ENCODE measurements around the gene CGB7. TPM values are rescaled to one million over a fixed set of nuclear protein-coding genes. Genes with fewer than 3 reads are reported as not detected.
A peak's percentile ranks its signal among the peaks of the same experiment; 100 is the strongest.

Gene CGB7
- total RNA-seq, 1 donor from 2014 or later: not detected

GRCh38 chr19:49017666-49018351, 39.7 kb downstream of the CGB7 start:
- no peaks in the 10 kb centered on the region for H3K9me3 Mint-ChIP-seq
- H3K4me1 Mint-ChIP-seq: peaks cover 11% of the 10 kb centered on the region
- no peak overlapping the region for H3K27ac Mint-ChIP-seq (ENCODE audit: unreplicated experiment)
- peaks cover 60% of the 10 kb centered on the region for H3K27me3 Mint-ChIP-seq (ENCODE audit: low read depth)
- DNase-seq (ENCODE audit: low read depth, low spot score): peak; percentile 49
- no peak overlapping the region for H3K4me3 Mint-ChIP-seq
- peak; percentile 62 for TF ChIP-seq CTCF (conservative IDR thresholded peaks at IDR 0.05)
- peaks cover 7% of the 10 kb centered on the region for H3K36me3 Mint-ChIP-seq (ENCODE audit: low read depth)

DNA sequence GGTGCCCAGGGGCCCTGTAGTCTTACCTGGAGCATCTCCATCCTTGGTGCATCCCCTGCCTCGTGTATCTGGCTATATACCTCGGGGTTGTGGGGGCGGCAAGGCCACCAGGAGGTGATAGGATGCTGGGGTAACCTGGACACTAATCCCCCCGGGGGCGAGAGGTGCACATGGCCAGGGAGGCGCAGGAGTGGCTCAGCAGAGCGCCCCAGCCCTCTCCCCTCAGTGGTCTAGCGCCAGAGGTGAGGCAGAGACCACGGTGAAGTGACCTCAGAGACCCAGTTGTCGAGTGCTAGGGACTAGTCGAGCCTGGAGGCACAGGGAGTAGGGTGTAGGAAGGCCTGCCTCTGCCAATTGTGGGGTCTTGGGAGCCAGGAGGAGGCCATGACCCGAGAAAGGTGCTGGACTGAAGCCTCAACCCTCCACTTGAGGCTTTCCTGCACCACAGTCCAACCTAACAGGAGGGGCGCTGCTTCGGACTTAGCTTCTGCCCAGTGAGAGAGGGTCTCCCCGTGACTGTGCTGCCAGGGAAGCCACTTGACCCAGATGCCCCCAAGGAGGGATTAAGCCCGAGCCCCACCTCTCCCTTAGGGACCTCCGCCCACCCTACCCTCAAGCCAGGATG, 40.4 kb downstream of the CGB7 start, which contains the start of gene LHB:
LHB (minus strand) TSS at position 51 of the 625 bp plus-strand sequence; CDS start at position 41, 10 bp downstream.
- Mint-ChIP-seq H3K27ac (ENCODE audit: unreplicated experiment) (no peak within 1 kb of the TSS), H3K9me3 (no peaks in the 10 kb centered on the region), H3K36me3 (ENCODE audit: low read depth) (peaks cover 7% of the 10 kb centered on the region), H3K27me3 (ENCODE audit: low read depth) (peaks cover 55% of the 10 kb centered on the region), H3K4me1 (peaks cover 11% of the 10 kb centered on the region), H3K4me3 (no peak within 1 kb of the TSS)
- DNase-seq (ENCODE audit: low read depth, low spot score): no peak
- TF ChIP-seq CTCF (conservative IDR thresholded peaks at IDR 0.05): no peak

DNA sequence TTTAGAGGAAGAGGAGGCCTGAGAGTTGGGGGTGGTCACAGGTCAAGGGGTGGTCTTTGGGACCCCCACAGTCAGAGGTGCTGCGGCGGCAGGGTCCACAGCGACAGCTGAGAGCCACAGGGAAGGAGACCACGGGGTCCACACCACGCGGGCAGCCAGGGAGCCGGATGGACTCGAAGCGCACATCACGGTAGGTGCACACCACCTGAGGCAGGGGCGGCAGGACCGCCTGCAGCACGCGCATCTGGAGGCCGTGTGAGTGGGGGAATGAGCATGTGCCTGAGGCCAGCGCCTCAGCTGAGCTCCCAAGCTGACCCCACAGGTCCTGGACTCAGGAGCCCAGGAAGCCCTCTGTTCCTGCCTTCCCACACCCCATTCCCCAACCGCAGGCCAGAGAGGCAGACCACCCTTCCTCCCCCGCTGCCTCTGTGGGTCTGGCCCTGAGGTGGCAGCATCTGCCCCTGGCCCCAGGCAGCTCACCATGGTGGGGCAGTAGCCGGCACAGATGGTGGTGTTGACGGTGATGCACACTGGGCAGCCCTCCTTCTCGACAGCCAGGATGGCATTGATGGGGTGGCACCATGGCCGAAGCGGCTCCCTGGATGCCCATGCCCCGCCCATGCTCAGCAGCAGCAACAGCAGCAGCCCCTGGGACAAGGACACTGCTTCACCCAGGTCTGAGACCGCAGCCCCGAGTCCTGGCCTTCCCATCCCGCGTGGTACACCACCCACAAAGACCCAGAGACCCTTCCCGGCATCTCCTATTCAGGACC, 41.3 kb downstream of the CGB7 start:
- peaks cover 9% of the 10 kb centered on the region for H3K4me1 Mint-ChIP-seq
- peaks cover 7% of the 10 kb centered on the region for H3K36me3 Mint-ChIP-seq (ENCODE audit: low read depth)
- no peaks in the 10 kb centered on the region for H3K9me3 Mint-ChIP-seq
- peaks cover 47% of the 10 kb centered on the region for H3K27me3 Mint-ChIP-seq (ENCODE audit: low read depth)
- DNase-seq (ENCODE audit: low read depth, low spot score): no peak
- TF ChIP-seq CTCF (conservative IDR thresholded peaks at IDR 0.05): no peak
- no peak overlapping the region for H3K4me3 Mint-ChIP-seq
- no peak overlapping the region for H3K27ac Mint-ChIP-seq (ENCODE audit: unreplicated experiment)

GRCh38 chr19:49014870-49015255, 42.7 kb downstream of the CGB7 start:
- Mint-ChIP-seq H3K4me3 (no peak overlapping the region), H3K4me1 (peaks cover 4% of the 10 kb centered on the region), H3K36me3 (ENCODE audit: low read depth) (peaks cover 10% of the 10 kb centered on the region), H3K27me3 (ENCODE audit: low read depth) (peaks cover 33% of the 10 kb centered on the region), H3K27ac (ENCODE audit: unreplicated experiment) (no peak overlapping the region), H3K9me3 (no peaks in the 10 kb centered on the region)
- TF ChIP-seq CTCF (conservative IDR thresholded peaks at IDR 0.05): no peak
- DNase-seq (ENCODE audit: low read depth, low spot score): no peak

GRCh38 chr19:49014123-49014869, 43.3 kb downstream of the CGB7 start:
- H3K27me3 Mint-ChIP-seq (ENCODE audit: low read depth): peaks cover 27% of the 10 kb centered on the region
- peak overlapping the region; percentile 20 for H3K27ac Mint-ChIP-seq (ENCODE audit: unreplicated experiment)
- H3K4me1 Mint-ChIP-seq: peaks cover 4% of the 10 kb centered on the region
- H3K4me3 Mint-ChIP-seq: no peak overlapping the region
- TF ChIP-seq CTCF (conservative IDR thresholded peaks at IDR 0.05): no peak
- no peak for DNase-seq (ENCODE audit: low read depth, low spot score)
- H3K36me3 Mint-ChIP-seq (ENCODE audit: low read depth): peaks cover 10% of the 10 kb centered on the region
- no peaks in the 10 kb centered on the region for H3K9me3 Mint-ChIP-seq

Data from neural crest cell (in vitro differentiated cells).